SU-DHL-6 (cell line): Measurements from ENCODE around the gene QKI.

ENCODE experiments used
- EZH2phosphoT487 ChIP-seq: fragments of 200-600 bp; sonication (generic), shearing (Covaris generic); conservative IDR thresholded peaks from 2 replicates; pipeline ENCODE4 v1.6.1; 2018; ENCODE audit warnings: mild to moderate bottlenecking, antibody characterized with exemption, low read length, moderate library complexity, mixed read lengths
- TF ChIP-seq, protein P1 (sequence below): fragments of 200-600 bp; sonication (generic); IDR thresholded peaks from one replicate; pipeline ENCODE4 v1.5.1; 2017; ENCODE audit warnings: antibody characterized with exemption, mild to moderate bottlenecking, low read length, moderate library complexity; ENCODE audit not compliant: insufficient read depth, poor library complexity, severe bottlenecking

DNA sequence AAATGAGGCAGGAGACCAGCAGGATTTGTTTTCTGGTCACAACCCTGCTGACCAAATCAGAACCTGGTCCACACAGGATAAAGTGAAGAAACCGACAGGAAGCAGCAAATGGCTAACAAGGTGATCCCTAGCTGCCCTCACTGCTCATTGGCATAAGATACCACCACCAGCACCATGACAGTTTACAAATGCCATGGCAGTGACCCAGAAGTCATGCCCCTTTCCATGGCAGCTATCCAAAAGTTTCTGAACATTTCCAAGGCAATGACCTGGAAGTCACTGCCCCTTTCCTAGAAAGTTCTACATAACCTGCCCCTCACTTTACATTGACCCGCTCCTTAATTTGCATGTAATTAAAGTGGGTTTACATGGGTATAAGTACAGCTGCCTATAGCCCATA, 185.2 kb downstream of the QKI start:
- TF ChIP-seq, protein P1, sequence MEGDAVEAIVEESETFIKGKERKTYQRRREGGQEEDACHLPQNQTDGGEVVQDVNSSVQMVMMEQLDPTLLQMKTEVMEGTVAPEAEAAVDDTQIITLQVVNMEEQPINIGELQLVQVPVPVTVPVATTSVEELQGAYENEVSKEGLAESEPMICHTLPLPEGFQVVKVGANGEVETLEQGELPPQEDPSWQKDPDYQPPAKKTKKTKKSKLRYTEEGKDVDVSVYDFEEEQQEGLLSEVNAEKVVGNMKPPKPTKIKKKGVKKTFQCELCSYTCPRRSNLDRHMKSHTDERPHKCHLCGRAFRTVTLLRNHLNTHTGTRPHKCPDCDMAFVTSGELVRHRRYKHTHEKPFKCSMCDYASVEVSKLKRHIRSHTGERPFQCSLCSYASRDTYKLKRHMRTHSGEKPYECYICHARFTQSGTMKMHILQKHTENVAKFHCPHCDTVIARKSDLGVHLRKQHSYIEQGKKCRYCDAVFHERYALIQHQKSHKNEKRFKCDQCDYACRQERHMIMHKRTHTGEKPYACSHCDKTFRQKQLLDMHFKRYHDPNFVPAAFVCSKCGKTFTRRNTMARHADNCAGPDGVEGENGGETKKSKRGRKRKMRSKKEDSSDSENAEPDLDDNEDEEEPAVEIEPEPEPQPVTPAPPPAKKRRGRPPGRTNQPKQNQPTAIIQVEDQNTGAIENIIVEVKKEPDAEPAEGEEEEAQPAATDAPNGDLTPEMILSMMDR: no peak
- no peak for TF ChIP-seq EZH2phosphoT487
